GM18870 (cell line): ENCODE data around the gene P2RY13.

Source experiments
- ATAC-seq: cut with Tn5 transposase; IDR thresholded peaks from one replicate; pipeline ENCODE4 v1.9.1; 2021; ENCODE audit warnings: moderate library complexity; ENCODE audit not compliant: unreplicated experiment

P2RY13 gene

GRCh38 chr3:151297429-151297828 lies 31.9 kb downstream of the P2RY13 start:
- ATAC-seq, result no peak

DNA sequence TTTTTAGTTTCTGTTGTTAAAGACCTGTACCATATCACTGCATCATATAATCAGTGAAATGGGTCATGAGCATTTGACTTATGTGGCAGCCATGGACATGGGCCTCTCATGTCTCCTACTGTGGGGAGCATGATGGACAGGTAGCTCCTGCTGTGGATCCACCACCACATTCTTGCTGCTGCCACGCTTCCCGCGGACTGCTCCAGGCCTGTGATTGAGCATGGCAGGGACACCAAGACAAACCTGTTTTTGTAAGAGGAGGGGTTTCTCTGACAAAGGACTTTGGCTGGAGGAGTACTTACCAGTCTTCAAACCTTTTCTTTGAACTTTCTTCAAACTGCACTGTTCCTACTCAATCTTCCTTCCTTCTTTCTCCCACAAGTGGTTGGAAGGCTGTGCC lies 33.1 kb downstream of the P2RY13 start:
- no peak for ATAC-seq

DNA sequence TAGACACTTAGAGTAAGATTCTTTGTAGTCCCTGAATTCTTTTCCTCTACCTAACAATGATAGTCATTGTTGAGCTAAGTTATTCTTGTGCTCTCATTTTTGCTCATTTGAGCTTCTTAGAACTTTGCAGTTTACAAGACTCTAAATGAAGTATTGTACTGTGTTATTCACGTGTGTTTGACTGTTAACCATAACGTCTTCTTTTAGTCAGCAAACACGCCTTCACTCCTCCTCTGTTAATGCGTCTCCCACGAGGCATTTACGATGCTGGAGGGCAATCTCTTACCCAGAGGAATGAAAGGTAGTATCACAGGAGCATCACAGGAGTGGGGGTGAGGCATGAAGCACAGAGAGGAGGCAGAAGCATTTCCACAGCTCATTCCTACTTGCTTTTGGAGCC lies 36.2 kb downstream of the P2RY13 start:
- ATAC-seq, result no peak

DNA sequence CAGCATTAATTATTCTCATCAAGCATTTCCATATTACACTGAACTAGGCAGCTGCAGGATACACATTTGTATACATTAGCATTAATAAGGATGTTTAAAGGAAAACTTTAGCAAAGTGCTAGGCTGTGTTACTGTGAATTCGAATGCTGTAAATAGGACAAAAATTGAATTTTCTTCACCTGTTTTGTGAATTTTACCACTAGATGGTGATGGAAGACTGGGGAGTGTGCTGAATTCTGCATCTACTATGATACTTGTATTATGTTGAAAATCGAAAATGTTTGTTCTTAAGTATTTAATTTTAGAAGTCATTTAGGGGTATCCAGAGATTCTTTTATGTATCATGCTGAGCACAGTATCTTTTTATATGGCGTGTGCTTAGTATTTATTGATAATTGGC lies 38.7 kb downstream of the P2RY13 start:
- no peak for ATAC-seq

- no peak for ATAC-seq
Observed at GRCh38 chr3:151289445-151289844, 39.9 kb downstream of the P2RY13 start.

GRCh38 chr3:151285940-151286339 lies 43.4 kb downstream of the P2RY13 start:
- no peak for ATAC-seq

GRCh38 chr3:151283907-151284461 lies 45.4 kb downstream of the P2RY13 start:
- ATAC-seq, result no peak

- no peak for ATAC-seq
Observed at GRCh38 chr3:151283387-151283786, 46.0 kb downstream of the P2RY13 start.

DNA sequence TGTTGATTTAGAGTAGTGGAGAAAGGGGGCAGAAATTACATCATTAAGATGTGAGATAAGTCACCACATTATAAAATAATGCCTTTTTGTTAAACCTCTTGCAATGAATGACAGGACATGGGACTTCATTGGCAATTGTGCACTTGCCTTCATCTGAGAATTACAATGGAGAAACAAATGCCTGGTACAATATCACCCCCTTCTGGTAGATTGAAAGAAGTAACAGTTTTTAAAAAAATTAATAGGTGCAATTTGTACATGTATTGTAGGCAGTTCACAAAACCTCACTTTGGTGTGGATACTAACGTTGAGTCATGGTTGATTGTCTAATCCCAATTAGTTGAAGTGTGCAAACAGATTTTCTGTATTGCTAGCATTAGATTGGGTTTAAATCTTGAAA lies 46.4 kb downstream of the P2RY13 start:
- no peak for ATAC-seq

- ATAC-seq, result no peak
Observed at GRCh38 chr3:151281671-151282324, 47.6 kb downstream of the P2RY13 start.

DNA sequence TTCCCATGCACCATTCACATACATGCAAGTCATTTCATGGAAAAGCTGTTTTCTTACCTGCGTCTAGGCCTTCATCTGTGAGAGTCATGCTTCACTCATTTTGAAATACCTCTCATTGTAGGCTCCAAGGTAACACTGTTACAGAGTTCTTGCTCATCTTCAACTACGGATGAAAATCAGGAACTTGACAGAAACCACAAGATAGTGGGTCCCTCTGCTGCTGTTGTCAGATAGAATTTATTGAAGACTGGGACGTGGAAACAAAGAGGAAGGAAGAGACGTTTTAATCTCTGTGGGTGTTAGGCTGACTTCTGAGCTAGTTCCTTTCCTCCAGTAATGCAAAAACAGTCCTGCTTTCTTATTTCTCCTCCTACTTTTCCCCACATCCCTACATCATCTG lies 51.1 kb downstream of the P2RY13 start, which contains the start of gene P2RY14:
Gene P2RY14, minus strand, starts transcription at position 313 of the 400 bp plus-strand sequence. CDS start 64,226 bp downstream, outside the sequence.
- no peak for ATAC-seq

- peak; percentile 65 for ATAC-seq
Observed at GRCh38 chr3:151276687-151277042, 52.7 kb downstream of the P2RY13 start.
